Right lobe of liver (tissue), 4 donors: ENCODE results near the gene FGD5.

ENCODE experiments used
- POLR2A ChIP-seq: fragments of 450-650 bp; IDR thresholded peaks from one replicate; pipeline ENCODE4 v1.6.1; 2017; ENCODE audit warnings: antibody characterized with exemption, mild to moderate bottlenecking
- TF ChIP-seq, protein P1 (sequence below), 4 donors: fragments of 200-600 bp in 3 of 4; fragments of 450-650 bp in 1 of 4; IDR thresholded peaks; one replicate each; pipeline versions ENCODE4 v1.5.1 to v1.8.0; 2016 to 2022; ENCODE audit warnings: antibody characterized with exemption in 4 of 4, mild to moderate bottlenecking in 2 of 4
- donor health status: DM: no; HTN: no; CAD: no.
- donor health status: DM: no; HTN: no; CAD: no.
- donor health status: DM: no; HTN: yes; CAD: no.

DNA sequence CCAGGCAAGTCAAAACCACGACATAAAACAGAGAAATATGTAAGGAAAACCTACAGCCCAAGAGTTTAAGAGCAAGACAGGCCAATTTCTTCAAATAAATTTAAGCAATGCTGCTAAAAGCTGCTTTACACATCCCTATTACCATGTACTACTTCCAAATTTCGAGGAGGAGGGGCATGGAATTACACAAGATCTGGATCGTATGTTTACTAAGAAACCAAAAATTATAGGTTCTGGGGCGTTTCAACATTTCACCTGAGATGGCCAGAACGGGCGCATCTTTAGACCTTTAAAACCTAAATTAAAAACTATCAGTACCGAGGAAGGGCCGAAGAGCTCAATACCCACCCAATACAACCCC is 128.0 kb downstream of the FGD5 start:
- TF ChIP-seq, protein P1, sequence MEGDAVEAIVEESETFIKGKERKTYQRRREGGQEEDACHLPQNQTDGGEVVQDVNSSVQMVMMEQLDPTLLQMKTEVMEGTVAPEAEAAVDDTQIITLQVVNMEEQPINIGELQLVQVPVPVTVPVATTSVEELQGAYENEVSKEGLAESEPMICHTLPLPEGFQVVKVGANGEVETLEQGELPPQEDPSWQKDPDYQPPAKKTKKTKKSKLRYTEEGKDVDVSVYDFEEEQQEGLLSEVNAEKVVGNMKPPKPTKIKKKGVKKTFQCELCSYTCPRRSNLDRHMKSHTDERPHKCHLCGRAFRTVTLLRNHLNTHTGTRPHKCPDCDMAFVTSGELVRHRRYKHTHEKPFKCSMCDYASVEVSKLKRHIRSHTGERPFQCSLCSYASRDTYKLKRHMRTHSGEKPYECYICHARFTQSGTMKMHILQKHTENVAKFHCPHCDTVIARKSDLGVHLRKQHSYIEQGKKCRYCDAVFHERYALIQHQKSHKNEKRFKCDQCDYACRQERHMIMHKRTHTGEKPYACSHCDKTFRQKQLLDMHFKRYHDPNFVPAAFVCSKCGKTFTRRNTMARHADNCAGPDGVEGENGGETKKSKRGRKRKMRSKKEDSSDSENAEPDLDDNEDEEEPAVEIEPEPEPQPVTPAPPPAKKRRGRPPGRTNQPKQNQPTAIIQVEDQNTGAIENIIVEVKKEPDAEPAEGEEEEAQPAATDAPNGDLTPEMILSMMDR (IDR thresholded peaks at IDR 0.05): no peak
- no peak for TF ChIP-seq POLR2A
